Right lobe of liver (tissue), 4 donors: Measurements from ENCODE around the gene BACH2.

Experiments
- POLR2A ChIP-seq: fragments of 450-650 bp; IDR thresholded peaks from one replicate; pipeline ENCODE4 v1.6.1; 2017; ENCODE audit warnings: antibody characterized with exemption, mild to moderate bottlenecking
- TF ChIP-seq, protein P1 (sequence below), 4 donors: fragments of 200-600 bp in 3 of 4; fragments of 450-650 bp in 1 of 4; IDR thresholded peaks; one replicate each; pipeline versions ENCODE4 v1.5.1 to v1.8.0; 2016 to 2022; ENCODE audit warnings: antibody characterized with exemption in 4 of 4, mild to moderate bottlenecking in 2 of 4
- donor health status: DM: no; HTN: no; CAD: no.
- donor health status: DM: no; HTN: no; CAD: no.
- donor health status: DM: no; HTN: yes; CAD: no.

DNA sequence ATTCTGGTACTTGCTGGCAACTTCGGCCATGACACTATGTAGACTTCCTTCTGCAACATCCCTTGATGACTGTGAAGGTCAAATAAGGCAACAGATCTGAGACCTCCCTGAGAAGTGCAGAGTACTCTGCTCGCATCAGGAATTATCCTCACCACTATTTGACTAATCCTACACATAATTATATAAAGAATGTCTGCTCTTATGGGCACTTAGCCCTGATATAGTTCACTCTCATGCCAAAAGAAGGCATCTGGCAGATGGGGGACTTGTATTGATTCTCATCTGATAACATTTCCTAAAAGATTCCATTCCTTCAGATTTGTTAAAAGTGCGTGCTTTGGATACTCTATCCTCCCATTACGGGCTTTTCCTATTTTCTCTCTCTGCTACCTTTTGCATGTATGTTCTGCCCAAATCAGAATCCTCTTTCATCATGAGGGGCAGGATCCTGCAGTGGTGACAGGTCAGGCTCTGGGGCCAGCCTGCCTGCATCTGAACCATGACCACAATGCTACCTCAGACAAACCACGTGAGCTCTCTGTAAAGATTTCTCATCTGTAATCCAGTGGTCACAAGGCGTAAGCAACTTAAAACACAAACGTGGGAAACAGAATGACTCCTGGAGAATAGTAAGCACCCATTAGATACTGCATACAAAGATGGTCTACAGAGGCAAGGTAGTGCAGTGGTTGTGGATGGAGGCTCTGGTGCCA is 268.4 kb downstream of the BACH2 start:
- TF ChIP-seq POLR2A: no peak
- TF ChIP-seq, protein P1, sequence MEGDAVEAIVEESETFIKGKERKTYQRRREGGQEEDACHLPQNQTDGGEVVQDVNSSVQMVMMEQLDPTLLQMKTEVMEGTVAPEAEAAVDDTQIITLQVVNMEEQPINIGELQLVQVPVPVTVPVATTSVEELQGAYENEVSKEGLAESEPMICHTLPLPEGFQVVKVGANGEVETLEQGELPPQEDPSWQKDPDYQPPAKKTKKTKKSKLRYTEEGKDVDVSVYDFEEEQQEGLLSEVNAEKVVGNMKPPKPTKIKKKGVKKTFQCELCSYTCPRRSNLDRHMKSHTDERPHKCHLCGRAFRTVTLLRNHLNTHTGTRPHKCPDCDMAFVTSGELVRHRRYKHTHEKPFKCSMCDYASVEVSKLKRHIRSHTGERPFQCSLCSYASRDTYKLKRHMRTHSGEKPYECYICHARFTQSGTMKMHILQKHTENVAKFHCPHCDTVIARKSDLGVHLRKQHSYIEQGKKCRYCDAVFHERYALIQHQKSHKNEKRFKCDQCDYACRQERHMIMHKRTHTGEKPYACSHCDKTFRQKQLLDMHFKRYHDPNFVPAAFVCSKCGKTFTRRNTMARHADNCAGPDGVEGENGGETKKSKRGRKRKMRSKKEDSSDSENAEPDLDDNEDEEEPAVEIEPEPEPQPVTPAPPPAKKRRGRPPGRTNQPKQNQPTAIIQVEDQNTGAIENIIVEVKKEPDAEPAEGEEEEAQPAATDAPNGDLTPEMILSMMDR (IDR thresholded peaks at IDR 0.05): no peak
